Endothelial cell of umbilical vein (primary cell): ENCODE measurements around the gene SSB.

Experiments
- CTCF ChIP-seq, 2 donors: IDR thresholded peaks; 1 replicate in 1 of 2; 2 replicates in 1 of 2; pipeline ENCODE4 v1.5.1; 2011; ENCODE audit warnings: low read length in 2 of 2, mild to moderate bottlenecking in 2 of 2, moderate library complexity in 2 of 2, control low read depth in 1 of 2, inconsistent platforms in 1 of 2, low read depth in 1 of 2; ENCODE audit not compliant: insufficient read depth in 1 of 2; ENCODE audit errors: extremely low read depth in 1 of 2
- POLR2AphosphoS5 ChIP-seq: IDR thresholded peaks from 2 replicates; pipeline ENCODE4 v1.6.1; 2012; ENCODE audit warnings: low read depth, mild to moderate bottlenecking, control low read depth, low read length, moderate library complexity; ENCODE audit not compliant: insufficient read depth

GRCh38 chr2:169752752-169753151 lies 45.9 kb upstream of the SSB start:
- no peak for TF ChIP-seq POLR2AphosphoS5
- no peak for TF ChIP-seq CTCF (IDR thresholded peaks at IDR 0.05; ENCODE audit: extremely low read depth in 1 of 2, insufficient read depth in 1 of 2, low read depth in 1 of 2, low read length in 2 of 2)
